Left cardiac atrium (tissue), 4 donors: ENCODE data around the gene TXNDC5. TPM values are rescaled to one million over a fixed set of nuclear protein-coding genes. Genes with fewer than 3 reads are reported as not detected.

Source experiments
- ATAC-seq, 2 donors: fragments of 200-7000 bp; cut with Tn5 transposase; one replicate each; pipeline ENCODE4 v1.9.1; 2020; ENCODE audit warnings: mild to moderate bottlenecking in 2 of 2, moderate library complexity in 2 of 2
- DNase-seq: peaks from one replicate; pipeline ENCODE4 v3.0.0-alpha.2; 2020
- intact Hi-C, 2 donors: fragments of 100-400 bp; cut with DNase I; formaldehyde crosslinking; loops; one replicate each; pipeline versions ENCODE4 v1.14.1 to v1.15.1; 2022 to 2023
- long read RNA-seq: library from polyadenylated mRNA; unstranded; transcript quantifications from one replicate; pipeline ENCODE4 v2.0.0, GENCODE V29; 2021
- total RNA-seq, 2 donors: library from RNA; stranded (reverse); fragmentation: NEBNext Ultra II Directional; extraction: Animal tissue kit (Norgen Biotek cat#: 25700); gene quantifications; one replicate each; pipeline ENCODE4 v1.2.1, GENCODE V29; 2021
- donor health status: DM: no; HTN: yes; CAD: no.
- donor health status: DM: no; HTN: yes; CAD: no; lungs with severe emphysema.
- donor health status: DM: yes; HTN: yes; CAD: no.
- donor health status: Dilated cardiomyopathy.

The TXNDC5 gene
- 10 to 100 TPM; 65.3 to 80.7 TPM for total RNA-seq
- long read RNA-seq, transcript TXNDC5-201 (10 exons, 2,964 nt), result major isoform, 6 of 8 reads
- long read RNA-seq, partial matches to known transcripts, result 0 of 8 reads
- long read RNA-seq, other reads (novel, unspliced or antisense), result 1 of 8 reads

- intact Hi-C loops, result loop anchor here (2.0 to 10.0 kb wide), 2 partner anchors 64 to 186 kb away; partner anchors contain the start of gene BMP6 (in 1 of the 2)
- ATAC-seq (peak; percentile 91), DNase-seq (peak; percentile 84)
Observed at GRCh38 chr6:7910654-7911344, at the start of gene TXNDC5. Gene TXNDC5, minus strand, starts transcription at chr6:7910788. Its CDS starts 12 bp downstream, at chr6:7910776.

DNA sequence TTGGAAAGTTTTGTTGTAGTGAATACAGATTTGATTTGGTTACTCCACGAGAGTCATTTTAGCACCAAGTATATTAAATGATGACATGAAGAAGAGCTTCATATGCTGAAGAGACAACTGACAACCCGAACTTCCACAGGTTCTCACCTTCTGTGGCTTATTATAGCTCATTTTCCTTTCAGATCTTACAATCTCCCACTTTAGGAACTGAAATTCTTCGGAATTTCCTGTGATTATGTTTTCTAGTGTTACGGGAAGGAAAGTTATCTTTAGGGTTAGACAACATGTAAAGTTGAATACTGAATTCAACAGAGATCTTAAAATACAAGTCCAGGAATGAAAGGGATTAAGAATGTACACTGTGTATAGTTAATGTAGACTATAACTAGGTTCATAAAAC, 49.6 kb upstream of the TXNDC5 start:
- ATAC-seq (no peak), DNase-seq (no peak)
- intact Hi-C loops, result no loop called here

- no peak for DNase-seq
- intact Hi-C loops, result no loop called here
- ATAC-seq, result no peak
Observed at GRCh38 chr6:7959453-7959852, 48.9 kb upstream of the TXNDC5 start.

GRCh38 chr6:7958464-7958863, 47.9 kb upstream of the TXNDC5 start:
- ATAC-seq, result no peak
- intact Hi-C loops, result no loop called here
- no peak for DNase-seq

GRCh38 chr6:7956257-7956656, 45.7 kb upstream of the TXNDC5 start:
- DNase-seq (no peak), ATAC-seq (no peak)
- intact Hi-C loops, result no loop called here

DNA sequence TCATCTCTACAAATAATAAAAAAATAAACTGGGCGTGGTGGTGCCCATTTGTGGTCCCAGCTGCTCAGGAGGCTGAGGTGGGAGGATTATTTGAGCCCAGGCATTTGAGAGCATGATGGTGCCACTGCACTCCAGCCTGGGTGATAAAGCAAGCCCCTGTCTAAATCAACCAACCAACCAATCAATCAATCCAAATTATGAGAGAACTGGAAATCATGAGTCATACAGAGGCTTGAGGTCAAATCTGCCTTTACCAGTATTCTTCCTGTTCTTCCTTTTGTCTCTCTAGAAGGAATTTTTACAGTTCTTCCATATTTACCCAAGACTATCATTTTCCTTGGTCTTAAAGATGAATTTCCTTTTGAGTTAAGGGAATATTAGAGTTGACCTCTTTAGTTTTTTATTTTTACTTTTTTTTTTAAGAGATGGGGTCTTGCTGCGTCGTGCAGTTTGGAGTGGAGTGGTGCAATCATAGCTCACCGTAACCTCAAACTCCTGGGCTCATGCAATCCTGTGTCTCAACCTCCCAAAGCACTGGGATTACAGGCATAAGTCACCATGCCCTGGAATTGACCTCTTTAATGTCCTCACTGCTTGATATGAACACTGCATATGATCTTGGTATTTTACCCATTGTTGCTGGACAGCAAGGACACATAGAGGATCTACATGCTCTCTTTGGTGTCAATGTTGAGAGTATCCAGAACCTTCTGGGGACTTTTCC, 44.1 kb upstream of the TXNDC5 start:
- intact Hi-C loops, result no loop called here
- ATAC-seq, result no peak
- DNase-seq, result no peak

DNA sequence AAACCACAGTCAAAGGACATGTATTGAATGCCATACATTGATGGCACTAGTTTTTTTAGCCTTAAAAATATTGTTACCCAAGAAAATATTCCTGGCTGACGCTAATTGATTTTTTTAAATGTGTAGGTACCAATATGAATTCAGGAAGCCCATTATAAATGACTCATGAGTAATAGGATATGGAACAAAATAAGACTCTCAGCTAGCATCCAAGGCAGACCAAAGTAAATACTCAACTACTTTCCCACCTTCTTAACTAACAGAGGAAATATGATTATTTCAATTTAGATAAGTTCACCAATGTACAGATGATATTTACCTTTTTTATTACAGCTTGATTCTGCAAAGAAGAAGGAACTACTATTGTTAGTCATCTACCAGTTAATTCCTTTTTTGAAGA, 43.2 kb upstream of the TXNDC5 start:
- DNase-seq, result no peak
- ATAC-seq, result no peak
- intact Hi-C loops, result no loop called here

DNA sequence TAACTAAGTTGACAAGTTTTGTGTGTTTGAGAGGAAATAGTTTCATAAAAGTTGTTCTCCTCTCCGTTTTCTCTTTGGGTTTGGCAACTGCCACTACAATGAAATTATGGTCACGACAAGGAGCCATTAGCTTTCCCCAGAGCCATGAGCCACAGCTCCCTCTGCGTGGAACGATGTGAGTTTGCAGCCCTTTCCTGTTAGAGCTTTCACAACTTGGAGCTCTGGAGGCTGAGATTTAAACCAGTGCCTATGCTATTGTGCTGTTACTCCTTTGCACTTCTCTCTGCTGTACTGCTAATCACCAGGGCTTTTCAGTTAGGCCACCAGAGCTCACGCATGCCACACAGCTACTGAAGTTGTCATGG, 29.3 kb upstream of the TXNDC5 start:
- no peak for DNase-seq
- ATAC-seq, result peak in 1 of 2 donors; percentile 26
- intact Hi-C loops, result no loop called here

DNA sequence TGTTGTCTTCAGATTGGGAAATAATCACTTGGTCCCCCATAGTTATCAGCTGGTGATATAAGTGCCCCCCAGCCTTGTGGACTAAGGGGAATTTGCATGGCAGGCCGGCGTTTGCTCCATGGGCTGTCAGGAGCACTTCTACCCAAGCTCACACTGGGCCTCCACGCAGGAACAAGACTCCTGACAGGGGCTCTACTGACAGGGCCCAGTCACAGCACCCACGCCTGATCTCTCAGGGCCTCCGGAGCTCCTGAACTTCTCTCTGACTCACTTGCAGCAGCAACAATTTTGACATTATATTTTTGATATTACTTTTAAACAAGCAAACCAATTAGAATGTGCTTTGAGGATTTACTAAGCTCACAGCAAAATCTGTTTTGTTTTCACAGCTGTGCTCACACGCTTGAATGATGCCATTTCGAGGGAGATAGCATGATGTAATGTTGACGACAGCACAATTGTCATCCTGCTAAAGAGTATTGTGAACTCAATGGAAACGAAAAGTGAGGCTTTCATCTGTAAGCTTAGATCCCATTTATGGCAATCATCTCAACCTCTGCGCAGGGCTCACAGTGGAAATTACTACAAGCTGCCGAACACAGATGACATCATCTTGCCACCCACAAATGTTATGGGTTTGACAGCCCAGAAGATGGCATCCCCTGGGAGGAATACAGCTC, 28.7 kb upstream of the TXNDC5 start:
- DNase-seq (no peak), ATAC-seq (peak in 1 of 2 donors; percentile 12)
- intact Hi-C loops, result no loop called here

DNA sequence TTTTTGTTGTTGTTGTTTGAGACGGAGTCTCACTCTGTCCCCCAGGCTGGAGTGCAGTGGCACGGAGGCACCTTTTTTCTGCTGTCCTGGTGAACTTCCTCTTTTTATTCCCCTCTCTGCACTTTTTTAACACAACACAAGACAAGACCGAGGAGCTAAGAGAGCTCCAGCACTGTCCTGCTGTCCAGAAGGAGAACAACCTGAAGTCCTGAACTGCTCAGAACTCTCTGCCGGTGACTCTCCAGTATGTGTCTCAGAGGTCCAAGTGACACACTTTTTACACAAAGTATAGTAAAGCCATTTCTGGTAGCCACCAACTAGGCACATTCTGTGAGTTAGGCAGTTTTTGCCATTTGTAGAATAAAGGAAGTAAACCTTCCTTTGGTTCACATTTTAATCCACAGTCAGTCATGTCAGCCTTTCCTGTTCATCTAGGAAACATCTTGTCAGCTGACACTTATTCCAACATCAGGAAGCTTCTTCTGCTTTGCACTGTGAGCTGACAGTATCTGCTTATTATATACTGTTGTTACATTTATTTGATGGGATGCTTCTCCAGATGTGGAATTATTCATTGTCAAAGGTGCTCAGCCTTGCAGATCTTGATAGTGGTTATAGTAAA, 28.1 kb upstream of the TXNDC5 start:
- ATAC-seq, result peak in 1 of 2 donors; percentile 34
- intact Hi-C loops, result no loop called here
- no peak for DNase-seq

GRCh38 chr6:7933794-7934193, 23.2 kb upstream of the TXNDC5 start:
- DNase-seq (no peak), ATAC-seq (no peak)
- intact Hi-C loops, result no loop called here

- intact Hi-C loops, result no loop called here
Observed at GRCh38 chr6:7932625-7933024, 22.0 kb upstream of the TXNDC5 start.

GRCh38 chr6:7924867-7925266, 14.3 kb upstream of the TXNDC5 start:
- intact Hi-C loops, result no loop called here
- ATAC-seq (no peak), DNase-seq (no peak)

More at GRCh38 chr6:7932625-7933024, 22.0 kb upstream of the TXNDC5 start:
- DNase-seq (no peak), ATAC-seq (no peak)

GRCh38 chr6:7922596-7922995, 12.0 kb upstream of the TXNDC5 start:
- ATAC-seq, result no peak
- DNase-seq, result no peak
- intact Hi-C loops, result no loop called here

- peak in 1 of 2 donors; percentile 34 for ATAC-seq
- DNase-seq, result no peak
- intact Hi-C loops, result no loop called here
Observed at GRCh38 chr6:7921632-7922092, 11.1 kb upstream of the TXNDC5 start.

DNA sequence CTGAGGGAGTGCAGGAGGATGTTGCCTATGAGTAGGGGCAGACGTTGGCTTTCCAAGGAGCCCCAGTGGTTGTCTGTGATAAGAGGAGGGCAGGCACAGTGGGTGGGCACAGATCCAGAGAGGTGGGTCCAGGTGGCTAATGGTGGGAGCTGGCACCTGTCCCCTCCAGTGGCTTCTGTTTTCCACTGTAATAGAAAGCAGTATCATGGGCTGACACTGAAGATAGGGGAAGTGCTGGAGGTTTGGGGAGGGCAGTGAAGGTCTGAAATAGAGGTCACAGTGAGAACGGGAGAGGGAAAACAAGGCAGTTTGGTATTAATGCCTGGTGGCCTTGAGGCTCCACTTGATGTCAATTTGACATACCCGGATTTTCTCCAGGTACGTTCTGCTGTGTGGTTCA, 10.5 kb upstream of the TXNDC5 start:
- ATAC-seq, result no peak
- intact Hi-C loops, result no loop called here

GRCh38 chr6:7920425-7920824, 9.8 kb upstream of the TXNDC5 start:
- intact Hi-C loops, result no loop called here
- ATAC-seq, result no peak
- DNase-seq, result no peak

More for the DNA sequence above, 10.5 kb upstream of the TXNDC5 start:
- no peak for DNase-seq

DNA sequence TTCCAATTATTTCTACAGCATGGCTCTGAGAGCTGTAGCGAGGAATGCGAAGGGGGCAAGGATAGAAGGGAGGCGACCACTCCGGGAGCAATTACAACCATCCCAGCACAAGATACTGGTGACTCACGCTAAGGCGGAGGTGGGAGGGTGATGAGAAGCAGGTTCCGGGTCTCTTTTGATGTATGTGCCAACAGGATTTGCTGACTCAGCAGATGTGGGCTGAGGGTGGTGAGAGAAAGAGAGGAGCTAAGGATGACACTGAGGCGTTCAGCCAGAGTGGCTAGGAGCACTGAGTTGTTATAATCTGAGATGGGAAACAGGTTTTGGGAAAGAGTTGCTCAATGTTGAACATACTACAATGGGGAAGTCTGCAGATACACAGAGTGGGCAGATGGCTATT, 9.3 kb upstream of the TXNDC5 start:
- ATAC-seq (peak in 1 of 2 donors; percentile 75), DNase-seq (no peak)
- intact Hi-C loops, result loop anchor here (5.0 to 10.0 kb wide), 2 partner anchors 137 to 195 kb away; partner anchors contain the start of gene BMP6 (in 1 of the 2)

- ATAC-seq (no peak), DNase-seq (no peak)
- intact Hi-C loops, result loop anchor here (5.0 to 10.0 kb wide), 2 partner anchors 139 to 194 kb away; partner anchors contain the start of gene BMP6 (in 1 of the 2)
Observed at GRCh38 chr6:7918403-7918802, 7.8 kb upstream of the TXNDC5 start.
